Measurements from ENCODE around the gene LPIN3. TPM values are rescaled to one million over a fixed set of nuclear protein-coding genes. Genes with fewer than 3 reads are reported as not detected.

Gene LPIN3
- total RNA-seq, 1 experiment from 2014 or later, result 32.6 TPM

DNA sequence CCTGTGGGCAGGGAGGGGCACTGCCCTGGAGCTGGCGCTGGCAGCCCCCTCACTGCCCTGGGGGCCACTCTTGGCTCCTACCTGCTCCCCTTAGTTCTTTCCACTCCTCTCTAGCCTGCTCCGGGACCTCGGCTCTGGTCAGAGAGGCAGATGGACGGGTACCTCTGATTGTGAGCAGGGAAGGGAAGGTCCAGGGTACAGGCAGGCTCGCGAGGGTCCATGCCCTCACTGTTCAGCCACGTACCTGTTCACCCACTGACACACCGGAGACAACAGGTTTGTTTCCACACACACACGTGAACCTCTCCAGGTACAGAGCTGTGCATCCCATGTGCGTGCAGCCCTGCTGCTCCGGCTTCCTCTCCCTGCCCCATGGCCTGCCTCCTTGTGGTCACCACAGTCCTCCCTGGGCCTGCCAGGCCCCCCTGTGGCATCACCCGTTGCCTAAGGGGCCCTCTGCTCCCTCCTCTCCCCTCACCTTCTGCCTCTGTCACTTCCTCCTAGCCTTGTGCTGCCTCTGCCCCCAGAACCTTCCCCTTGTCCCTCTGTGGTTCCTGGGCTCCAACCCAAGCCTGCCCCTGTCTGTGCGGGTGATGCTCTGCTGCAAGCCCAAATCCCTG, 23.7 kb downstream of the LPIN3 start:
- Mint-ChIP-seq H3K9me3 (ENCODE audit: unreplicated experiment) (no peaks in the 10 kb centered on the region), H3K4me3 (ENCODE audit: unreplicated experiment) (no peak overlapping the region), H3K27ac (ENCODE audit: unreplicated experiment) (no peak overlapping the region), H3K4me1 (ENCODE audit: low read depth, unreplicated experiment) (peaks cover 11% of the 10 kb centered on the region), H3K27me3 (ENCODE audit: insufficient read depth, unreplicated experiment) (peaks cover 25% of the 10 kb centered on the region), H3K36me3 (ENCODE audit: insufficient read depth, unreplicated experiment) (no peaks in the 10 kb centered on the region)
- Histone ChIP-seq H3K4me1 (0 out of 2 replicates have a peak, but pooled peaks cover 6% of the 10 kb centered on the region), H3K36me3 (ENCODE audit: control insufficient read depth, insufficient read depth, low read length) (no peaks in the 10 kb centered on the region), H3K9me3 (no peaks in the 10 kb centered on the region), H3K4me3 (ENCODE audit: low read depth, low read length) (no peak overlapping the region), H3K27me3 (replicated peaks; ENCODE audit: control insufficient read depth, insufficient read depth, low read length) (peaks cover 8% of the 10 kb centered on the region)
- TF ChIP-seq, protein P1, sequence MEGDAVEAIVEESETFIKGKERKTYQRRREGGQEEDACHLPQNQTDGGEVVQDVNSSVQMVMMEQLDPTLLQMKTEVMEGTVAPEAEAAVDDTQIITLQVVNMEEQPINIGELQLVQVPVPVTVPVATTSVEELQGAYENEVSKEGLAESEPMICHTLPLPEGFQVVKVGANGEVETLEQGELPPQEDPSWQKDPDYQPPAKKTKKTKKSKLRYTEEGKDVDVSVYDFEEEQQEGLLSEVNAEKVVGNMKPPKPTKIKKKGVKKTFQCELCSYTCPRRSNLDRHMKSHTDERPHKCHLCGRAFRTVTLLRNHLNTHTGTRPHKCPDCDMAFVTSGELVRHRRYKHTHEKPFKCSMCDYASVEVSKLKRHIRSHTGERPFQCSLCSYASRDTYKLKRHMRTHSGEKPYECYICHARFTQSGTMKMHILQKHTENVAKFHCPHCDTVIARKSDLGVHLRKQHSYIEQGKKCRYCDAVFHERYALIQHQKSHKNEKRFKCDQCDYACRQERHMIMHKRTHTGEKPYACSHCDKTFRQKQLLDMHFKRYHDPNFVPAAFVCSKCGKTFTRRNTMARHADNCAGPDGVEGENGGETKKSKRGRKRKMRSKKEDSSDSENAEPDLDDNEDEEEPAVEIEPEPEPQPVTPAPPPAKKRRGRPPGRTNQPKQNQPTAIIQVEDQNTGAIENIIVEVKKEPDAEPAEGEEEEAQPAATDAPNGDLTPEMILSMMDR (IDR thresholded peaks at IDR 0.05; ENCODE audit: insufficient read depth in 1 of 2, low read depth in 1 of 2, low read length in 1 of 2, severe bottlenecking in 1 of 2, unreplicated experiment in 1 of 2), result peak in 1 of 2 experiments; percentile 39
- peak in 1 of 2 experiments; percentile 53 for DNase-seq
- no TSS peak for BruUV-seq (replicated peaks)
- intact Hi-C loops (cut with micrococcal nuclease; ENCODE audit: unreplicated experiment), result no loop called here
- POLR2A ChIA-PET, result no interaction called here
- CTCF ChIA-PET, result interaction anchor here (0.6 kb wide), 2 partner anchors 12 to 24 kb away, joined by 3 to 4 read pairs; no protein-coding TSS in a partner anchor

DNA sequence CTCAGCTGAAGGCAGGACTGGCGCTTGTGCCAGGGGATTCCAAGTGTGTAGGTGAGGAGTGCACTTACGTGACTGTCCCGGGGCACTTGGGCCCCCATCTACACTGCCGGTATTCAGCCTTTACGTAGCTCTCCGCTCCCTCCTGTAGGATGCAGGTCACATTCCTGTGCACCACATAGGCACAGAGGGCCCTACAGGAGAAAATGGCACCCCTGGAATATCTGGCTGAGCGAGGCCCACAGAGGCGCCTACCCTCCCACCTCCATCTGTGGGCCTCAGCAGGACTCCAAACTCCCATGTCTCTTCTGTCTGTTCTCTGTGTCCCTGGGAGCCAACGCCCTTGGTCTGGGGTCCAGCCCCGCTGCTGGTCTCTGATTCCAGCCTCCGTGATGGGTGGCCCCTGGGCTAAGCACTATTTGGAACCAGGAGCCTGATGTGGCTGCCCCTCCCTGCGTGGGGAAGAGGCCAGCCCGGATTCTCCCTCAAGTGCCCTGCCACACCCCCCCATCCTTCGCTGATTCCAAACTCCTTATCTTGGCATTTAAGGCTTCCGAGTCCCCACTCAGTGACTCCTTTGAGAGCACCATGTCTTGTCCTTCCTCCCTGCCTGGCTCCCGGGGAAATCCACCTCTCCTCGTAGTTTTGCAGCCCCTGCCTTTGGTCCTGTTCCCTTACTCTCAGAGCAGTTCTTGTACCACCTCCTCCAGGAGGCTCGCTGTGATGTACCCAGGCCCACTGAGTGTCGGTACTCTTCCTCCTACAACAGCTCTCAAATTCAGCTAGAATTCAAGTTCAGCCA, 24.5 kb downstream of the LPIN3 start:
- TF ChIP-seq, protein P1 (IDR thresholded peaks at IDR 0.05; ENCODE audit: insufficient read depth in 1 of 2, low read depth in 1 of 2, low read length in 1 of 2, severe bottlenecking in 1 of 2, unreplicated experiment in 1 of 2), result no peak
- H3K36me3 Mint-ChIP-seq (ENCODE audit: insufficient read depth, unreplicated experiment), result no peaks in the 10 kb centered on the region
- CTCF ChIA-PET, result interaction anchor here (0.6 to 1.1 kb wide), 2 partner anchors 22 to 25 kb away, joined by 3 to 4 read pairs; no protein-coding TSS in a partner anchor
- no peaks in the 10 kb centered on the region for H3K9me3 ChIP-seq
- H3K27me3 Mint-ChIP-seq (ENCODE audit: insufficient read depth, unreplicated experiment), result peaks cover 28% of the 10 kb centered on the region
- H3K4me3 ChIP-seq (ENCODE audit: low read depth, low read length), result no peak overlapping the region
- intact Hi-C loops (cut with micrococcal nuclease; ENCODE audit: unreplicated experiment), result no loop called here
- H3K27ac Mint-ChIP-seq (ENCODE audit: unreplicated experiment), result no peak overlapping the region
- H3K4me1 Mint-ChIP-seq (ENCODE audit: low read depth, unreplicated experiment), result peaks cover 11% of the 10 kb centered on the region
- no peak for DNase-seq
- peak overlapping the region; percentile 0 for H3K4me3 Mint-ChIP-seq (ENCODE audit: unreplicated experiment)
- no peaks in the 10 kb centered on the region for H3K36me3 ChIP-seq (ENCODE audit: control insufficient read depth, insufficient read depth, low read length)
- 0 out of 2 replicates have a peak, but pooled peaks cover 6% of the 10 kb centered on the region for H3K4me1 ChIP-seq
- no peaks in the 10 kb centered on the region for H3K9me3 Mint-ChIP-seq (ENCODE audit: unreplicated experiment)
- peaks cover 8% of the 10 kb centered on the region for H3K27me3 ChIP-seq (replicated peaks; ENCODE audit: control insufficient read depth, insufficient read depth, low read length)
- POLR2A ChIA-PET, result no interaction called here
- BruUV-seq (replicated peaks), result no TSS peak

DNA sequence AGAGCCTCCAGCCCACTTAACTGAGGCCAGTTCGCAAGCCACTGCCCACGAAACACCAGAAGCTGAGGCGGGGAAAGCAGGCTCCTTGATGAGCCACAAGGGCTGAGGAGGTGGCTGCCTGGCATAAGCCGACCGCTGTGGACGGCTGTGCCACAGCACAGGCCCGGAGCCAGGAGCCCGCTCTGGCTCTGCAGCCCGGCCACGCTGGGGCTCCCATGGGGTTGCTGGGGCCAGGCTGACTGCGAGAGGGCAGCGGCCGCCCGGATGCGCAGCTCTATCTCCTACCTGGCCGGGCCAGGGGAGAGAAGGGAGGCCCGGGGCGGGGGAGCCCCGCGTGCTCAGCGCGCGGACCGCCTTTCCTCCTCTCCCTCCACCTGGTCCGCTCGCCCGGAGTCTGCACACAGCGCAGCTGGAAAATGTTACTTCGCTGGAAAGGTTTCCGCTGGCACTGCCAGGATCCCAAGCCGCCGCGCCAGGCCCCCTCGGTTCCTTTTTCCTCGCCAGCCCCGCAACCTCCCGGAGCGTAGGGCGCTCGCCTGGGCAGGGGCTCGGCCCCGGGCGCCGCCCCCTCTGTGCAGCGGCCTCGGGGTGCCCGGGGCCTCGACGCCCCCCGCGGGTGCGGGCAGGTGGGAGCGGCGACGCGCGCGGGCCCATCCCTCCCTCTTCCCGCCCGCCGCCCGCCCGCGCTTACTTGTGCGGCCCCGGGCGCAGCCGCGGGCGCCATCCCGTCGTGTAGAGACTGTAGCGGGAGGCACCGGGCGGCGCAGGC, 25.3 kb downstream of the LPIN3 start:
- POLR2A ChIA-PET, result no interaction called here
- peaks cover 2% of the 10 kb centered on the region for H3K9me3 Mint-ChIP-seq (ENCODE audit: unreplicated experiment)
- Histone ChIP-seq H3K36me3 (ENCODE audit: control insufficient read depth, insufficient read depth, low read length) (no peaks in the 10 kb centered on the region), H3K4me1 (0 out of 2 replicates have a peak, but pooled peaks cover 6% of the 10 kb centered on the region), H3K4me3 (ENCODE audit: low read depth, low read length) (peak overlapping the region; percentile 23), H3K27me3 (replicated peaks; ENCODE audit: control insufficient read depth, insufficient read depth, low read length) (peaks cover 8% of the 10 kb centered on the region), H3K9me3 (no peaks in the 10 kb centered on the region)
- H3K4me1 Mint-ChIP-seq (ENCODE audit: low read depth, unreplicated experiment), result peaks cover 11% of the 10 kb centered on the region
- H3K27me3 Mint-ChIP-seq (ENCODE audit: insufficient read depth, unreplicated experiment), result peaks cover 28% of the 10 kb centered on the region
- no TSS peak for BruUV-seq (replicated peaks)
- TF ChIP-seq, protein P1 (IDR thresholded peaks at IDR 0.05; ENCODE audit: insufficient read depth in 1 of 2, low read depth in 1 of 2, low read length in 1 of 2, severe bottlenecking in 1 of 2, unreplicated experiment in 1 of 2), result no peak
- no peak overlapping the region for H3K27ac Mint-ChIP-seq (ENCODE audit: unreplicated experiment)
- H3K36me3 Mint-ChIP-seq (ENCODE audit: insufficient read depth, unreplicated experiment), result peaks cover 2% of the 10 kb centered on the region
- CTCF ChIA-PET, result interaction anchor here (0.6 to 1.1 kb wide), 2 partner anchors 23 to 128 kb away, joined by 3 read pairs; no protein-coding TSS in a partner anchor
- H3K4me3 Mint-ChIP-seq (ENCODE audit: unreplicated experiment), result peak overlapping the region; percentile 0
- intact Hi-C loops (cut with micrococcal nuclease; ENCODE audit: unreplicated experiment), result no loop called here
- no peak for DNase-seq
